Gastrocnemius medialis (tissue), 4 donors: ENCODE results near the gene STON2. TPM values are rescaled to one million over a fixed set of nuclear protein-coding genes. Genes with fewer than 3 reads are reported as not detected.

Source experiments
- ATAC-seq, 2 donors: fragments of 150-250 bp; one replicate each; pipeline ENCODE4 v1.9.1; 2016
- DNase-seq, 2 donors: peaks; one replicate each; pipeline ENCODE4 v3.0.0-alpha.2; 2019
- H3K27ac ChIP-seq, 4 donors: fragments of 200-600 bp; sonication (generic); 1 replicate in 1 of 4; 2 replicates in 3 of 4; pipeline ENCODE4 v1.5.1; 2016 to 2018; ENCODE audit warnings: mild to moderate bottlenecking in 2 of 4, moderate library complexity in 1 of 4
- H3K27me3 ChIP-seq, 3 donors: fragments of 200-600 bp; sonication (generic) in 2 of 3; 1 replicate in 1 of 3; 2 replicates in 2 of 3; pipeline versions ENCODE4 v1.5.1 to v1.6.0; 2016 to 2019; ENCODE audit warnings: mild to moderate bottlenecking in 1 of 3, moderate library complexity in 1 of 3
- H3K36me3 ChIP-seq, 2 donors: fragments of 200-600 bp; sonication (generic) in 1 of 2; one replicate each; pipeline ENCODE4 v1.5.1; 2017 to 2018
- H3K4me1 ChIP-seq, 2 donors: fragments of 200-600 bp; sonication (generic) in 1 of 2; one replicate each; pipeline ENCODE4 v1.5.1; 2016 to 2017; ENCODE audit warnings: mild to moderate bottlenecking in 2 of 2
- H3K4me3 ChIP-seq, 4 donors: fragments of 200-600 bp; sonication (generic) in 3 of 4; 1 replicate in 1 of 4; 2 replicates in 3 of 4; pipeline ENCODE4 v1.5.1; 2016 to 2019; ENCODE audit warnings: mild to moderate bottlenecking in 2 of 4
- H3K9me3 ChIP-seq, 3 donors: fragments of 200-600 bp; sonication (generic) in 2 of 3; 1 replicate in 1 of 3; 2 replicates in 2 of 3; pipeline ENCODE4 v1.5.1; 2016 to 2019
- POLR2A ChIP-seq, 2 donors: fragments of 450-650 bp; IDR thresholded peaks; one replicate each; pipeline ENCODE4 v1.6.1; 2017; ENCODE audit warnings: antibody characterized with exemption in 2 of 2, mild to moderate bottlenecking in 2 of 2, moderate library complexity in 2 of 2
- in situ Hi-C, 4 donors: fragments of 200-750 bp; cut with MboI; loops; one replicate each; pipeline versions ENCODE4 v1.15.0 to v1.8.0; 2017; ENCODE audit warnings: low sequenced_read_pairs in 4 of 4
- intact Hi-C: fragments of 100-400 bp; cut with DNase I; formaldehyde crosslinking; loops from one replicate; pipeline ENCODE4 v1.15.1; 2023; ENCODE audit warnings: low total_unique reads
- total RNA-seq, 4 donors: library from RNA; depleted of rRNA; stranded (reverse); fragments of >200 nt; gene quantifications; one replicate each; pipeline versions ENCODE4 v1.1.0 to v1.2.3, GENCODE V29; 2016
- TF ChIP-seq, protein P1 (sequence below), 5 experiments: fragments of 450-650 bp in 3 of 5; fragments of 200-600 bp in 2 of 5; sonication (generic) in 2 of 5; IDR thresholded peaks in 4 of 5; conservative IDR thresholded peaks in 1 of 5; 1 replicate in 4 of 5; 2 replicates in 1 of 5; pipeline ENCODE4 v1.5.1; 2016 to 2019; ENCODE audit warnings: antibody characterized with exemption in 5 of 5, mild to moderate bottlenecking in 3 of 5, moderate library complexity in 3 of 5

Gene STON2
- total RNA-seq, 4 donors from 2014 or later = 60.2 to 198 (median 161) TPM

DNA sequence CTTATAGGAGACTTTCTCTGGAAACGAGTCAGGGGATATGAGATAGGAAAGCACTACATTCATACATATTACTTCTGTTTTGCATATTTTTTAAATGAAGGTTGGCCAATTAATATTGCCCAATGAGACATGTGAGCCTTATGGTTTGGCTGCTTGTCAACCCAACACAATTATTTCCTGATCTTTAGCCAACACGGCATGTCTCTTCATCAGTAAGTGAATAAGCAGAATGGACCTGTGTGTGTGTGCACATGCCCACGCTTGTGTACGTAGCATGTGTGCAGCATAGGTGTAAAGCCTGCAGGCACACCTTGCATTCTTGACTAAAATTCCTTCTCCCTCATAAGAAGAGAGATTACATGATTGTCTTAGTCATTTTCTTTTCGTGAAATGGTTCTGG is 88.3 kb downstream of the STON2 start:
- DNase-seq = no peak
- TF ChIP-seq, protein P1, sequence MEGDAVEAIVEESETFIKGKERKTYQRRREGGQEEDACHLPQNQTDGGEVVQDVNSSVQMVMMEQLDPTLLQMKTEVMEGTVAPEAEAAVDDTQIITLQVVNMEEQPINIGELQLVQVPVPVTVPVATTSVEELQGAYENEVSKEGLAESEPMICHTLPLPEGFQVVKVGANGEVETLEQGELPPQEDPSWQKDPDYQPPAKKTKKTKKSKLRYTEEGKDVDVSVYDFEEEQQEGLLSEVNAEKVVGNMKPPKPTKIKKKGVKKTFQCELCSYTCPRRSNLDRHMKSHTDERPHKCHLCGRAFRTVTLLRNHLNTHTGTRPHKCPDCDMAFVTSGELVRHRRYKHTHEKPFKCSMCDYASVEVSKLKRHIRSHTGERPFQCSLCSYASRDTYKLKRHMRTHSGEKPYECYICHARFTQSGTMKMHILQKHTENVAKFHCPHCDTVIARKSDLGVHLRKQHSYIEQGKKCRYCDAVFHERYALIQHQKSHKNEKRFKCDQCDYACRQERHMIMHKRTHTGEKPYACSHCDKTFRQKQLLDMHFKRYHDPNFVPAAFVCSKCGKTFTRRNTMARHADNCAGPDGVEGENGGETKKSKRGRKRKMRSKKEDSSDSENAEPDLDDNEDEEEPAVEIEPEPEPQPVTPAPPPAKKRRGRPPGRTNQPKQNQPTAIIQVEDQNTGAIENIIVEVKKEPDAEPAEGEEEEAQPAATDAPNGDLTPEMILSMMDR (IDR thresholded peaks at IDR 0.05 in 4 of 5, conservative IDR thresholded peaks at IDR 0.05 in 1 of 5) = no peak
- TF ChIP-seq POLR2A (IDR thresholded peaks at IDR 0.05) = no peak
- no peaks in the 10 kb centered on the region for H3K36me3 ChIP-seq

DNA sequence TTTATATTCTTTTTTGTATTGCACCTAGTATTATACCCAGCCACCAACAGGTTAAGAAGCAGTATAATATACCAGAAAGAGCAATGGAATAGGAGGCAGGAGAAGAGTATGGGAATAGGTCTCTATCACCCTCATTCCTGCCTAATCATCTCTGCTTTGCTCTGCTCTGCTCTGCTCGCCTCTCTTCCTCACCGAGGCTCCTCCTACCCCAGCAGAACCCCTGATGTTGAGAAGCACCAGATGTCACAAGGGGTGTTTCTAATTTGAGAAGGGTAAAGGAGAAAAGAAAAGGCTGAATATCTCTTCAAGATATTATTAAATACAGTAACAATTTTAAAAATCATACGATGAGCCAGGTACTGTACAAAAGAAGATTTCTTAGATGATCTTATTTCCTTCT is 89.0 kb downstream of the STON2 start:
- Histone ChIP-seq H3K9me3 (no peaks in the 10 kb centered on the region), H3K4me3 (no peak overlapping the region), H3K4me1 (peaks cover 12 to 21% of the 10 kb centered on the region in 2 donors), H3K36me3 (no peaks in the 10 kb centered on the region), H3K27me3 (no peaks in the 10 kb centered on the region), H3K27ac (no peak overlapping the region)
- in situ Hi-C loops (no loop called here), intact Hi-C loops (loop anchor here (5.0 kb wide), 1 partner anchor 76 kb away; no protein-coding TSS in a partner anchor)
- TF ChIP-seq, protein P1 (IDR thresholded peaks at IDR 0.05 in 4 of 5, conservative IDR thresholded peaks at IDR 0.05 in 1 of 5) = no peak
- ATAC-seq (no peak), DNase-seq (no peak)

More for the DNA sequence above, 88.3 kb downstream of the STON2 start:
- H3K27ac ChIP-seq = no peak overlapping the region
- no peaks in the 10 kb centered on the region for H3K9me3 ChIP-seq
- no peaks in the 10 kb centered on the region for H3K27me3 ChIP-seq
- intact Hi-C loops (loop anchor here (5.0 kb wide), 1 partner anchor 76 kb away; no protein-coding TSS in a partner anchor), in situ Hi-C loops (no loop called here)
- no peak for ATAC-seq
- H3K4me3 ChIP-seq = no peak overlapping the region
- peaks cover 12 to 25% of the 10 kb centered on the region in 2 donors for H3K4me1 ChIP-seq

GRCh38 chr14:81310606-81311005 is 89.5 kb downstream of the STON2 start:
- Histone ChIP-seq H3K36me3 (no peaks in the 10 kb centered on the region), H3K4me1 (peaks cover 11 to 16% of the 10 kb centered on the region in 2 donors), H3K4me3 (no peak overlapping the region), H3K27ac (no peak overlapping the region), H3K27me3 (no peaks in the 10 kb centered on the region), H3K9me3 (no peaks in the 10 kb centered on the region)
- no peak for DNase-seq
- ATAC-seq = no peak
- intact Hi-C loops = loop anchor here (5.0 kb wide), 1 partner anchor 77 kb away; no protein-coding TSS in a partner anchor
- no peak for TF ChIP-seq POLR2A (IDR thresholded peaks at IDR 0.05)
- TF ChIP-seq, protein P1 (IDR thresholded peaks at IDR 0.05 in 4 of 5, conservative IDR thresholded peaks at IDR 0.05 in 1 of 5) = no peak
- in situ Hi-C loops = no loop called here

DNA sequence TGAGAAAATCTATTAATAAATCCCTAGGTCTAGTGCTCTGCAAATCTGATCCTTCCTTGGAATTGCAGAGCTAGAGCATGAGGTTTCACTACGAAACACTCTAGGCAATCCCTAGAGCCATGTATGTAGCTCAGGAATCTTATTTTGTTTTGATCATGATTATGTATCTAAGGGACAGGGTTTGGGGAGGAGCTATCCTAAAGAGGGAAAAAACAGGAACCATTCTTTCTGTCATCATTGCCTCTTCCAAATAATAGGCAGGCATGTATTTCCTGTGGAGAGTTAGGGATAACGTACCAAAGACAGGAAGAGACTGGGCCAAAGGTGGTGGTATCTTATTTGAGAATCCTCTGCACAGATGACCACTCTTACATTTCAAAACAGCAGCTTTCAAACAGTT is 90.6 kb downstream of the STON2 start:
- H3K4me3 ChIP-seq = no peak overlapping the region
- no peak for TF ChIP-seq POLR2A (IDR thresholded peaks at IDR 0.05)
- TF ChIP-seq, protein P1 (IDR thresholded peaks at IDR 0.05 in 4 of 5, conservative IDR thresholded peaks at IDR 0.05 in 1 of 5) = no peak
- peaks cover 7 to 9% of the 10 kb centered on the region in 2 donors for H3K4me1 ChIP-seq
- no peak for ATAC-seq
- intact Hi-C loops = no loop called here
- in situ Hi-C loops = no loop called here
- no peaks in the 10 kb centered on the region for H3K27me3 ChIP-seq
- H3K36me3 ChIP-seq = no peaks in the 10 kb centered on the region
- no peak for DNase-seq
- no peak overlapping the region for H3K27ac ChIP-seq
- H3K9me3 ChIP-seq = no peaks in the 10 kb centered on the region

GRCh38 chr14:81305743-81306142 is 94.4 kb downstream of the STON2 start:
- peaks cover 22 to 24% of the 10 kb centered on the region in 2 donors for H3K4me1 ChIP-seq
- in situ Hi-C loops (no loop called here), intact Hi-C loops (no loop called here)
- no peaks in the 10 kb centered on the region for H3K9me3 ChIP-seq
- TF ChIP-seq, protein P1 (IDR thresholded peaks at IDR 0.05 in 4 of 5, conservative IDR thresholded peaks at IDR 0.05 in 1 of 5) = no peak
- TF ChIP-seq POLR2A (IDR thresholded peaks at IDR 0.05) = no peak
- DNase-seq (no peak), ATAC-seq (no peak)
- H3K4me3 ChIP-seq = no peak overlapping the region
- H3K27ac ChIP-seq = no peak overlapping the region
- H3K36me3 ChIP-seq = no peaks in the 10 kb centered on the region
- no peaks in the 10 kb centered on the region for H3K27me3 ChIP-seq
